Sigmoid colon (tissue), 4 donors: Measurements from ENCODE around the gene KIF2A.

Experiments used
- EP300 ChIP-seq, 4 donors: sonication (generic); formaldehyde crosslinking; IDR thresholded peaks; one replicate each; pipeline ENCODE4 v1.6.1; 2017; ENCODE audit warnings: antibody characterized with exemption in 4 of 4
- TF ChIP-seq, protein P1 (sequence below), 4 experiments: fragments of 450-650 bp in 3 of 4; fragments of 200-600 bp in 1 of 4; IDR thresholded peaks; one replicate each; pipeline ENCODE4 v1.5.1; 2016 to 2019; ENCODE audit warnings: antibody characterized with exemption in 4 of 4, mild to moderate bottlenecking in 3 of 4, moderate library complexity in 2 of 4

- TF ChIP-seq, protein P1, sequence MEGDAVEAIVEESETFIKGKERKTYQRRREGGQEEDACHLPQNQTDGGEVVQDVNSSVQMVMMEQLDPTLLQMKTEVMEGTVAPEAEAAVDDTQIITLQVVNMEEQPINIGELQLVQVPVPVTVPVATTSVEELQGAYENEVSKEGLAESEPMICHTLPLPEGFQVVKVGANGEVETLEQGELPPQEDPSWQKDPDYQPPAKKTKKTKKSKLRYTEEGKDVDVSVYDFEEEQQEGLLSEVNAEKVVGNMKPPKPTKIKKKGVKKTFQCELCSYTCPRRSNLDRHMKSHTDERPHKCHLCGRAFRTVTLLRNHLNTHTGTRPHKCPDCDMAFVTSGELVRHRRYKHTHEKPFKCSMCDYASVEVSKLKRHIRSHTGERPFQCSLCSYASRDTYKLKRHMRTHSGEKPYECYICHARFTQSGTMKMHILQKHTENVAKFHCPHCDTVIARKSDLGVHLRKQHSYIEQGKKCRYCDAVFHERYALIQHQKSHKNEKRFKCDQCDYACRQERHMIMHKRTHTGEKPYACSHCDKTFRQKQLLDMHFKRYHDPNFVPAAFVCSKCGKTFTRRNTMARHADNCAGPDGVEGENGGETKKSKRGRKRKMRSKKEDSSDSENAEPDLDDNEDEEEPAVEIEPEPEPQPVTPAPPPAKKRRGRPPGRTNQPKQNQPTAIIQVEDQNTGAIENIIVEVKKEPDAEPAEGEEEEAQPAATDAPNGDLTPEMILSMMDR (IDR thresholded peaks at IDR 0.05) = no peak
- no peak for TF ChIP-seq EP300 (IDR thresholded peaks at IDR 0.05)
These were observed 68.1 kb downstream of the KIF2A start for GRCh38 chr5:62374090-62374489.
